ENCODE results near the gene CCDC146. TPM values are rescaled to one million over a fixed set of nuclear protein-coding genes. Genes with fewer than 3 reads are reported as not detected.
A peak's percentile ranks its signal among the peaks of the same experiment; 100 is the strongest.
"Not testable (repeated sequence)": the region's sequence is repeated elsewhere in the genome, so short reads cannot be mapped to it uniquely, and the experiment has no call there.

Gene CCDC146
- total RNA-seq, 4 donors from 2014 or later: 7.9 to 37.4 (median 26.5) TPM

DNA sequence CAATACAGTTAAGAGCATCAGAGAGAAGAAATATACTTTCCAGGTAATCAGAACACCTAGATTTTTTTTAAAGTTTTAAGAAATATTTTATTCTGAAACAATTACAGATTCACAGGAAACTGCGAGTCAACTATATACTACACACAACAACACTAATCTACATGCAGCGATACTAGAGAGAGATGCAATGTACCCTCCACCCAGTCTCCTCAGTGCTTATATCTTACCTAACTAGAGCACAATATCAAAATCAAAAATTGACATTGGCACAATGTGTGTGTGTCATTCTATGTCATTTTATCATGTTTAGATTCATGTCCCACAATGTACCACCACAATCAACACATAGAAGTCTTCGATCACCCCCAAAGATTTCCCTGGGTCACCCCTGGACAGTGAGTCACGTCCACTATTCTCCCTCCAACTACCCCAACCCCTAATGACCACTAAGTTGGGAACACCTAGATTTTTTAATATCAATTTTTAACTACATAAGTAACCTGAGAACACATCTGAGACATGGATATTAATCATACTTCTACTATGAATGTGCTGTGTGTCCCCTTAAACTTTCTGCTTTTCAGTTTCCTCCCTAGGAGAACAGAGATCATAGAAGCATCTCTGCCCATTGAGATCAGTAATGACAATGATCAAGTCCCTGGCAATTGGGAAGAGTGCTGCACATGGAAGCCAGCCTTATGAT lies 207.2 kb downstream of the CCDC146 start:
- peaks cover 12 to 47% (median 24%) of the 10 kb centered on the region in 4 donors for H3K4me1 ChIP-seq
- H3K4me3 ChIP-seq: no peak overlapping the region
- no peaks in the 10 kb centered on the region for H3K27me3 ChIP-seq
- DNase-seq: no peak
- in situ Hi-C loops (cut with MboI; ENCODE audit: low pct_ligation_motif_present in 1 of 4, low pct_unique_long_range_greater_than_20kb in 1 of 4, low sequenced_read_pairs in 3 of 4): no loop called here
- H3K27ac ChIP-seq: peak overlapping the region; percentile 48 to 65 (median 64)
- H3K36me3 ChIP-seq: no peaks in the 10 kb centered on the region
- H3K9me3 ChIP-seq: no peaks in the 10 kb centered on the region
- WGBS, 2 donors (ENCODE audit: low coverage in 1 of 2): 86 to 91% methylated on average over 4 of the region's 4 CpGs
- intact Hi-C loops (cut with DNase I; ENCODE audit: low total_unique reads): no loop called here
- no peak for TF ChIP-seq EP300 (IDR thresholded peaks at IDR 0.05; ENCODE audit: low read depth)
- no peak for TF ChIP-seq POLR2AphosphoS5 (IDR thresholded peaks at IDR 0.05)
- no peak for TF ChIP-seq POLR2A (IDR thresholded peaks at IDR 0.05)
- TF ChIP-seq, protein P1, sequence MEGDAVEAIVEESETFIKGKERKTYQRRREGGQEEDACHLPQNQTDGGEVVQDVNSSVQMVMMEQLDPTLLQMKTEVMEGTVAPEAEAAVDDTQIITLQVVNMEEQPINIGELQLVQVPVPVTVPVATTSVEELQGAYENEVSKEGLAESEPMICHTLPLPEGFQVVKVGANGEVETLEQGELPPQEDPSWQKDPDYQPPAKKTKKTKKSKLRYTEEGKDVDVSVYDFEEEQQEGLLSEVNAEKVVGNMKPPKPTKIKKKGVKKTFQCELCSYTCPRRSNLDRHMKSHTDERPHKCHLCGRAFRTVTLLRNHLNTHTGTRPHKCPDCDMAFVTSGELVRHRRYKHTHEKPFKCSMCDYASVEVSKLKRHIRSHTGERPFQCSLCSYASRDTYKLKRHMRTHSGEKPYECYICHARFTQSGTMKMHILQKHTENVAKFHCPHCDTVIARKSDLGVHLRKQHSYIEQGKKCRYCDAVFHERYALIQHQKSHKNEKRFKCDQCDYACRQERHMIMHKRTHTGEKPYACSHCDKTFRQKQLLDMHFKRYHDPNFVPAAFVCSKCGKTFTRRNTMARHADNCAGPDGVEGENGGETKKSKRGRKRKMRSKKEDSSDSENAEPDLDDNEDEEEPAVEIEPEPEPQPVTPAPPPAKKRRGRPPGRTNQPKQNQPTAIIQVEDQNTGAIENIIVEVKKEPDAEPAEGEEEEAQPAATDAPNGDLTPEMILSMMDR (IDR thresholded peaks at IDR 0.05): no peak

DNA sequence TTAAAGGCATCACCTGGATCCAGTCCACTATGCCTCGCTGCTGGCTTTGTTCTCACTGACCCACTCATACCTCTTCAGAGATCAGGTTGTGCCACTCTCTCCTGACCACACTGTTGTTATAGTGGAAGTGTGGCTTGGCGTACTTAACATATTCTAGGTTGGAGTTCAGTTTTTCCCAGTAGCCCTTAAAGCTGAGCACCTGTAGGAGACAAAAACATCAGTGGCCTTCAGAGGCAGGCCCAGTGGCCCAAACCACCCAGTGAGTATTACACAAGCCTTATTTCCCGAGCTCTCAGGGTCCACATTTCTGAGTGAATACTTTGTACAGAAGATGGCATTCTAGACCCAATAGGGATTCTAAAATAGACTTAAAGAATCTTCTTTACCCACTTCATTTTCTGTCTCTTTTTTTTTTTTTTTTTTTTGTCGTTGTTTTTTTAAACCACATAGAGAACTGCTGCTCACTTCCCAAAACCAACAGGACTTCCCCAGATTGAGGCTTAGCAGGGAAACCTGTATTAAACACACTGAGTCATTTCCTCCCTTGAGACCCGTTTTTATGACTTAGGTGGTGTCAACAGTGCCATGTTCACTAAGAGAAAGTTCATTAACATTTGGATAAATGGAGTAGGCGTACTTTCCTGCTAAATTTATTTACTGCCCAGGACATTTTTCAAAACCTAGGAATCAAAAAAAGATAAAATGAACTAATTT lies 207.9 kb downstream of the CCDC146 start:
- intact Hi-C loops (cut with DNase I; ENCODE audit: low total_unique reads): no loop called here
- peak overlapping the region; percentile 18 to 64 (median 40) for H3K27ac ChIP-seq
- WGBS, 2 donors (ENCODE audit: low coverage in 1 of 2): 63 to 71% methylated on average over 5 to 6 of the region's 6 CpGs
- H3K27me3 ChIP-seq: no peaks in the 10 kb centered on the region
- DNase-seq: no peak
- in situ Hi-C loops (cut with MboI; ENCODE audit: low pct_ligation_motif_present in 1 of 4, low pct_unique_long_range_greater_than_20kb in 1 of 4, low sequenced_read_pairs in 3 of 4): no loop called here
- TF ChIP-seq EP300 (IDR thresholded peaks at IDR 0.05; ENCODE audit: low read depth): peak; percentile 29
- TF ChIP-seq POLR2AphosphoS5 (IDR thresholded peaks at IDR 0.05): no peak
- no peaks in the 10 kb centered on the region for H3K9me3 ChIP-seq
- peaks cover 12 to 50% (median 24%) of the 10 kb centered on the region in 4 donors for H3K4me1 ChIP-seq
- no peak overlapping the region for H3K4me3 ChIP-seq
- H3K36me3 ChIP-seq: no peaks in the 10 kb centered on the region

DNA sequence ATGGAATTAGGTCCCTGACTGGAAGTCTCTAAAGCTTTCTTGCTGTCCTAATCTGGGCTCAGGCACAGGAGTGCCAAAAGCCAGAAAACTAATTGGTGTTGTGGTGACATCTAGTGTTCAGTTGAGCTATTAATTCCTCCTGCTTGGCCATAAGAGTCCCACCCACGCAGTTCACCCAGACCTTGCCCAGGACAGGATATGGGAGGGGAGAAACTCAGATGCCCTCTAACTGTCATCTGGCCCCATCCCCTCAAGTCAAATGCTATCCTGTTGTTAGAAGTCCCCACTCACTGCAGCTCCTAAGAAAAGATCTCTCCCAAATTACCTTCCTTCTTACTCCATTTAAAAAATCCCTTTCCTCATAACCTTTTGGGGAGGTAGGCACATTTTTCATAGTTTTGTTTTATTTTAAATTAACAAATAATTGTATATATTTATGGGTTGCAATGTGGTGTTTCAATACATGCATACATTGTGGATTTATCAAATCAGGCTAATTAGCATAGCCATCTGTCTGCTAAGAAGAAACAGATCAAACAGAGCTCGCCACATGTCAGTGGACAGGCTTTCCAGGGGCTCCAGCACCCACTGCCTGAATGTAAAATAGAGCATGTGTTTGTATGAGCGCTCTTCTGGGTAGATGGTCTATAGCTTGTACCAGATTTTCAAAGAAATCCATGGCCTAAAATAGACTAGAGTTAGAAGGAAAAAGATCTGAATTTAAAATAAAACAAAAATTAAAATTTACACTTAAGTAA lies 209.7 kb downstream of the CCDC146 start:
- TF ChIP-seq EP300 (IDR thresholded peaks at IDR 0.05; ENCODE audit: low read depth) (no peak), POLR2AphosphoS5 (IDR thresholded peaks at IDR 0.05) (peak in 1 of 3 donors; percentile 11), POLR2A (IDR thresholded peaks at IDR 0.05) (no peak)
- TF ChIP-seq, protein P1 (IDR thresholded peaks at IDR 0.05): peak; percentile 59 to 80 (median 60)
- H3K36me3 ChIP-seq: no peaks in the 10 kb centered on the region
- in situ Hi-C loops (cut with MboI; ENCODE audit: low pct_ligation_motif_present in 1 of 4, low pct_unique_long_range_greater_than_20kb in 1 of 4, low sequenced_read_pairs in 3 of 4) (no loop called here), intact Hi-C loops (cut with DNase I; ENCODE audit: low total_unique reads) (no loop called here)
- peaks cover 12 to 50% (median 21%) of the 10 kb centered on the region in 4 donors for H3K4me1 ChIP-seq
- no peaks in the 10 kb centered on the region for H3K9me3 ChIP-seq
- H3K27ac ChIP-seq: no peak overlapping the region
- H3K4me3 ChIP-seq: no peak overlapping the region
- 43 to 59% methylated on average over 2 to 3 of the region's 3 CpGs for WGBS, 2 donors (ENCODE audit: low coverage in 1 of 2)
- H3K27me3 ChIP-seq: no peaks in the 10 kb centered on the region
- peak; percentile 50 for DNase-seq

DNA sequence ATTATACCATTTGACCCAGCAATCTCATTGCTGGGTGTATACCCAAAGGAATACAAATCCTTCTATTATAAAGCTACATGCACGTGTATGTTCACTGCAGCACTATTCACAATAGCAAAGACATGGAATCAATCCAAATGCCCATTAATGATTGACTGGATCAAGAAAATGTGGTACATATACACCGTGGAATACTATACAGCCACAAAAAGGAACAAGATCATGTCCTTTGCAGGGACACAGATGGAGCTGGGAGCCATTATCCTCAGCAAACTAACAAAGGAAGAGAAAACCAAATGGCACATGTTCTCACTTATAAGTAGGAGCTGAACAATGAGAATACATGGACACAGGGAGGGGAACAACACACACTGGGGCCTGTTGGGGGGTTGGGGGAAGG lies 211.6 kb downstream of the CCDC146 start:
- H3K4me3 ChIP-seq; in situ Hi-C loops (cut with MboI; ENCODE audit: low pct_ligation_motif_present in 1 of 4, low pct_unique_long_range_greater_than_20kb in 1 of 4, low sequenced_read_pairs in 3 of 4); H3K9me3 ChIP-seq; H3K36me3 ChIP-seq; intact Hi-C loops (cut with DNase I; ENCODE audit: low total_unique reads); H3K27ac ChIP-seq; DNase-seq; H3K27me3 ChIP-seq: not testable (repeated sequence)
- WGBS, 2 donors (ENCODE audit: low coverage in 1 of 2): 96% methylated on average over 2 of the region's 2 CpGs; no CpG with 5 or more reads in 1 of the 2 donors
- peaks cover 3 to 47% (median 14%) of the 10 kb centered on the region in 4 donors for H3K4me1 ChIP-seq

DNA sequence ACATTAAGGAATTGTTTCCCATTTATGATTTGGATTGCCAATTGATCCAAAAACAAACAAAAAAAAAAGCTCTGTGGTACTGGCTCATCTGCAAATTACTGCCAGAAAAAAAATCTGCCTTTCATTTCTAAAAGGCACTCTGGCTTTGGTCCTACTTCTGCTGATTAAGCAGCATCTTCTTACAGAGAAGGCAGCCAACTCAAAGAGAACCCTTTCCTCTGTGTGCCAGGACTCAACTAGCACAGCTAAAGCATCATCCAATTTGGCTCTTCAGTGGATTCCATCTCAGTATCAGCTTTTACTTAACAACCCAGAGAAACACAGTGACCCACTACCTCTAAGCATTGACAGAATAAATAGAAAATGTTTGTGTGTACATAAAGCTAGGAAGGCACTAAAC lies 213.2 kb downstream of the CCDC146 start:
- H3K4me1 ChIP-seq: peaks cover 0 to 50% (median 16%) of the 10 kb centered on the region in 4 donors
- no peaks in the 10 kb centered on the region for H3K36me3 ChIP-seq
- H3K27ac ChIP-seq: no peak overlapping the region
- intact Hi-C loops (cut with DNase I; ENCODE audit: low total_unique reads) (no loop called here), in situ Hi-C loops (cut with MboI; ENCODE audit: low pct_ligation_motif_present in 1 of 4, low pct_unique_long_range_greater_than_20kb in 1 of 4, low sequenced_read_pairs in 3 of 4) (no loop called here)
- no peaks in the 10 kb centered on the region for H3K9me3 ChIP-seq
- DNase-seq: no peak
- no peak overlapping the region for H3K4me3 ChIP-seq
- H3K27me3 ChIP-seq: no peaks in the 10 kb centered on the region
- TF ChIP-seq EP300 (IDR thresholded peaks at IDR 0.05; ENCODE audit: low read depth) (no peak), POLR2AphosphoS5 (IDR thresholded peaks at IDR 0.05) (no peak), POLR2A (IDR thresholded peaks at IDR 0.05) (no peak)
- TF ChIP-seq, protein P1 (IDR thresholded peaks at IDR 0.05): no peak
